NAMALWA (cell line): Measurements from ENCODE around the gene SORCS2.

Experiments used
- DNase-seq: peaks from one replicate; pipeline ENCODE4 v3.0.0-alpha.2; 2015; ENCODE audit warnings: low spot score

The SORCS2 gene

GRCh38 chr4:7692451-7693236 lies 500.3 kb downstream of the SORCS2 start:
- DNase-seq, result no peak

GRCh38 chr4:7693237-7693608 lies 500.9 kb downstream of the SORCS2 start:
- no peak for DNase-seq

- no peak for DNase-seq
Measured at GRCh38 chr4:7693711-7694110, 501.4 kb downstream of the SORCS2 start.

- DNase-seq, result no peak
Measured at GRCh38 chr4:7694324-7694723, 502.0 kb downstream of the SORCS2 start.

- DNase-seq, result no peak
Measured at GRCh38 chr4:7697343-7697742, 505.0 kb downstream of the SORCS2 start.

GRCh38 chr4:7697821-7698220 lies 505.5 kb downstream of the SORCS2 start:
- no peak for DNase-seq

GRCh38 chr4:7698584-7698983 lies 506.2 kb downstream of the SORCS2 start:
- no peak for DNase-seq

GRCh38 chr4:7699031-7699430 lies 506.7 kb downstream of the SORCS2 start:
- no peak for DNase-seq

GRCh38 chr4:7699825-7700224 lies 507.5 kb downstream of the SORCS2 start:
- DNase-seq, result no peak

GRCh38 chr4:7700665-7701064 lies 508.3 kb downstream of the SORCS2 start:
- DNase-seq, result no peak

- no peak for DNase-seq
Measured at GRCh38 chr4:7701866-7702649, 509.7 kb downstream of the SORCS2 start.

GRCh38 chr4:7703688-7704087 lies 511.4 kb downstream of the SORCS2 start:
- peak; percentile 9 for DNase-seq

- DNase-seq, result no peak
Measured at GRCh38 chr4:7704091-7704490, 511.8 kb downstream of the SORCS2 start.

GRCh38 chr4:7704625-7705024 lies 512.3 kb downstream of the SORCS2 start:
- DNase-seq, result no peak

GRCh38 chr4:7705062-7705461 lies 512.7 kb downstream of the SORCS2 start:
- DNase-seq, result peak; percentile 12

GRCh38 chr4:7705593-7705992 lies 513.3 kb downstream of the SORCS2 start:
- no peak for DNase-seq

- DNase-seq, result no peak
Measured at GRCh38 chr4:7708238-7708637, 515.9 kb downstream of the SORCS2 start.

- no peak for DNase-seq
Measured at GRCh38 chr4:7708981-7709380, 516.6 kb downstream of the SORCS2 start.

GRCh38 chr4:7709431-7709830 lies 517.1 kb downstream of the SORCS2 start:
- no peak for DNase-seq

GRCh38 chr4:7710126-7710525 lies 517.8 kb downstream of the SORCS2 start:
- DNase-seq, result no peak

- DNase-seq, result no peak
Measured at GRCh38 chr4:7710576-7711306, 518.4 kb downstream of the SORCS2 start.

GRCh38 chr4:7711307-7711963 lies 519.1 kb downstream of the SORCS2 start:
- DNase-seq, result no peak
